GM21423 (cell line): ENCODE measurements around the gene PRELP.

Source experiments
- ATAC-seq: cut with Tn5 transposase; IDR thresholded peaks from one replicate; pipeline ENCODE4 v1.9.1; 2021; ENCODE audit warnings: mild to moderate bottlenecking, moderate library complexity; ENCODE audit not compliant: unreplicated experiment

PRELP gene

DNA sequence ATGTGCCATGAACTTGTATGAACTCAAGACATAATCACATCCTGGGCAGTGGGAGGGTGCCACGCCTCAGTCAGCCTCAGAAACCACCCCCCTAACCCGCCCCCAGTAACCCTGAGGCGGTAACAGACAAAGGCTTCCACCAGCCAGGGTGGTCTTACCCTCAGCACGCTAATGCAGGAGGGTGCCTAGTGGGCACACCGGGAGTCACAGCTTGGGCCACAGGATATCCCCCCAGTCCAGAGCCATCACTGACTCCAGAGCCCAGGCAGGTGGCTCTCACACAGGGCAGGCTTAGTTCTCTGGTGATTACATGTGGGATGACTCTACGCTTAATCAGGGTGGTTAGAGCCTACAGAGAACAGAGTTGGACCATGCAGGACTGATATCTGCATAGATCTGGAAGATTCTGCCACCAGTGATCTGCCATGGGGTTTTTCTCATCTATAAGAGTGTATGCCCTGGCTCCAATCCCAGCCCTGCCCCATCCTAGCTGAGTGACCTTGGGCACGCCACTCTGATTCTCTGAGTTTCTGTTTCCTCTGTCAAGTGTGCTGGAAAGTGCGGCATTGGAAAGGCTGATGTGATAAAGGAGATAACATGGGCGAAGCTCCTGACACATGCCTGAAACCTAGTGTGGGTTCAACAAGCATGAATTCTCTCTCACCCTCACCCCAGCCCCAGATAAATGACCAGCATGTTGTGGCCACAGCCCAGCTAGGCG is 45.6 kb downstream of the PRELP start:
- no peak for ATAC-seq

DNA sequence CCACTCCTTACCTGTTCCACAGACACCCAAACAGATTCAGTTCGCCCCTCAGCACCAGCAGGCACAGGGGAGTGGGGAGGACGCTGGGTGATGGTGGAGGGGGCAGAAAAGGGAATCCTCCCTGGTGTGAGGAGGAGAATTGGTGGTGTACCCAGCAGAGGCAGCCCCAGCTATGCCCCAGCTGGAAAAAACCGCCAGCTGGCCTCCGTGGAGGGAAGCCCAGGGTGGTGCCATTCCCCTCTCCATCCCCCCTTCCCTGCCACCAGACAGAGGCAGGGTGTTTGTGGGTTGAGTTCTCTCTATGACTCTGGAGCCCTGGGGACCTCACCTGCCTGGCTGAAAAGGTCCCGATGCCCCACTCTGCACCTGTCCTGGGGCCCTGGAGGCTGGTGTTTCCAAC is 46.2 kb downstream of the PRELP start:
- no peak for ATAC-seq

DNA sequence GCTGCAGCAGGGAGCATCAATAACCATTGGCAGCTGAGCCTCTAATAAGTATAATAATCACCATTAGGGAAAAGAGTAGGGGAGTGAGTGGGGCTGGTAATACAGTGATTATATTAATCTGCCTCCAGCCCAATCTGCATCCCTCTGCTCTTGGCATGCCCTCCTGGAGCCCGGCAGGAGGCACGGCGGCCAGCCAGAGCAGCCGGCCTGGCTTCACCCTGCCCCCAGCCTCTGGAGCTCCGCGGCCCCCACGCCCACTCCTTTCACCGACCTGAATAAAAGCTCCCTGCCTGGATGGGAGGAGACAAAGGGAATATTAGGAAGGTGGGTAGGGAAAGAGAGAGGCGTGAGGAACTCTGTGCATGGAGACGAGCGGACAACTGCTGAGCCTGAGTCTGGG is 46.6 kb downstream of the PRELP start:
- no peak for ATAC-seq

DNA sequence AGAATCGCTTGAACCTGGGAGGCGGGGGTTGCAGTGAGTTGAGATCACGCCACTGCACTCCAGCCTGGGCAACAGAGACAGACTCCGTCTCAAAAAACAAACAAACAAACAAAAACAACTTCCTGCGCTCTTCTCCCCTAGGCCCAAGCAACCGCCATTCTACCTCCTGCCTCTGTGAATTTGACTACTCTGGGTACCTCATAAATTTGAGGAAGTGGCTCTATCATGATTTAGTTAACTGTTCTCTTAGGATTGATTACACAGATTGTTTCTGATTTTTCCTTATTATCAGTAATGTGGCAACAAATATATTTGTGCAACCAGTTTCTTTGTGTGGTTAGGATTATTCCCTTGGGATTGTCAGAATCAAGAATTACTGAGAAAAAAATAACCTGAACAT is 48.1 kb downstream of the PRELP start:
- no peak for ATAC-seq

GRCh38 chr1:203524152-203524551 is 48.5 kb downstream of the PRELP start:
- no peak for ATAC-seq

- ATAC-seq, result no peak
These were observed 49.2 kb downstream of the PRELP start for GRCh38 chr1:203524824-203525223.

- no peak for ATAC-seq
These were observed 50.1 kb downstream of the PRELP start for GRCh38 chr1:203525685-203526084.

- ATAC-seq, result no peak
These were observed 50.5 kb downstream of the PRELP start for GRCh38 chr1:203526130-203526529.

GRCh38 chr1:203526572-203526971 is 51.0 kb downstream of the PRELP start:
- ATAC-seq, result no peak

- no peak for ATAC-seq
These were observed 51.4 kb downstream of the PRELP start for GRCh38 chr1:203527013-203527412.

DNA sequence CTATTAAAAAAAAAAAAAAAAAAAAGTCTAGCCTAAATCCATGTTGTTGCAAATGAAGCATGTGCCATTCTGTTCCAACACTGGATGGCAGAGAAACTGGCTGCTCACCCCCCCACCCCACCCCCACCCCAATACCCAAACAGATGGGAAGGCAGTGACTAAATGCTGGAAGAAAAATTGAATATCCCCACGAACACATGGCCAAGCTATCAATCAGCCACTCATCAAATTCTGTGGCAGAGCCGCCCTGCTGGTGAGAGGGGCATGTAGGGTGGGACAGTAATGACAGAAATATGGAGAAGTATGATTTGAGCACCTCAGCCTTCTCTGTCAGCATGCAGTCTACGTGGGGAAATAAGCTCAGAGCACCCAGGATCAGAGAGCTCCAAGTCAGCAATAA is 52.5 kb downstream of the PRELP start:
- no peak for ATAC-seq

DNA sequence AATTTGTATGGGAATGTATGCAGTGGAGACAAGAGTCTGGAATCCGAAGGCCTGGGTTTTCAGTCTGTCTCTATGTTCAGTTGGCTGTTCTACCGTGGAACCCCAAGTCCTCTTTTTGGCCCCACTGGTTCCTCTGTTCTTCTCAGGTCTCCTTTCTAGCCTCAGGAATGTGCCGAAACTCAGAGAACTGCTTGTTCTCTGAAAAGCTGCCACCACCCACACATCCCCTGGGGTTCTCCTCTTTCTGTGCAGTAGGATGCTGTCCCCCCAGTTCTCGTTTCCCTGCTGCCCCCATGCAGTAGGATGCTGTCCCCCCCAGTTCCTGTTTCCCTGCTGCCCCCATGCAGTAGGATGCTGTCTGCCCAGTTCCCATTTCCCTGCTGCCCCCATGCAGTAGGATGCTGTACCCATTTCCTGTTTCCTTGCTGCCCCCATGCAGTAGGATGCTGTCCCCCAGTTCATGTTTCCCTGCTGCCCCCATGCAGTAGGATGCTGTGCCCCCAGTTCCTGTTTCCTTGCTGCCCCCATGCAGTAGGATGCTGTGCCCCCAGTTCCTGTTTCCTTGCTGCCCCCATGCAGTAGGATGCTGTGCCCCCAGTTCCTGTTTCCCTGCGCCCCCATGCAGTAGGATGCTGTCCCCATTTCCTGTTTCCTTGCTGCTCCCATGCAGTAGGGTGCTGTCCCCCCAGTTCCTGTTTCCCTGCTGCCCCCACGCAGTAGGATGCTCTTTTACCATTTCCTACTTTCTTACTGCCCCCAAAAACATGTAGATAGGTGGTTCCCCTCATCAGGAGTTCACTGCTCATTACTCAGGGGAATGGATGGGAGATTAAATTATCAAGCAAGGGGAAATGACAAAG is 53.6 kb downstream of the PRELP start:
- ATAC-seq, result no peak

DNA sequence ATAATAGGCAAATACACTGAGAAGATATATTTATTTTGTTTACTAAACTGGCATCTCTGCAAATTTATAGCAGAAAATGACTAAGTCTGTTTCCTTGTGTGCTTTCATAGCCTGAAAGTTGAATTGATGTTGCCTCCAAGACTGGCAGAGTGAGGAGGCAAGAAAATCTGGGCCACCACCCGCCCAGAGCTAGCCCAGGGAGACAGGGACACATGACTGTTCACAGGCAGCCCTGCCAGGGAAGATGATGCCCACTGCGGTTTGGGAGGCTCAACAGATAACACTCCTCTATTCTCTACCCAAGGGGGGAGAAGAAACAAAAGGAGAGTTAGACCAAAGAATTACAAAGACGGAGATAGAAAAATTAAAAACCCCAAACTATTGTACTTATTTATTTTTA is 55.5 kb downstream of the PRELP start:
- no peak for ATAC-seq

DNA sequence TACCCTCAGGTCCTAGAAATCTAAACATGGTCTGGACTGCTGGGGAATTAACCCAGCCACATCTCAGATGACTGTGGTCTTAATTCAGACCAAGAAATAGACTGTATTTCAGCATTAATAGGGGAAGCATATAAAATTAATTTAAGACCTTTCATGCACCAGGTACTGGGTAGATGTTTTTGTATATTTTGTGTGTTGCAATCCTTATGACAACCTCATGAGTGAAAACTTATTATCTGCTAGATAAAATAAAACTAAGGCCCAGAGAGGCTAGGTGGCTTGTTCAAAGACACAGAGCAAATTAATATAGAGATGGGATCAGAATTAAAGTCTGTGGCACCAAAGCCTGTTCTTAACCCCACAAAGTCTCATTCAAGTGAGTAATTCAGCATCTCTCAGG is 58.4 kb downstream of the PRELP start:
- ATAC-seq, result no peak

- no peak for ATAC-seq
These were observed 58.9 kb downstream of the PRELP start for GRCh38 chr1:203534526-203534925.

- ATAC-seq, result no peak
These were observed 61.0 kb downstream of the PRELP start for GRCh38 chr1:203536575-203536974.

GRCh38 chr1:203536980-203537455 is 61.4 kb downstream of the PRELP start:
- no peak for ATAC-seq

DNA sequence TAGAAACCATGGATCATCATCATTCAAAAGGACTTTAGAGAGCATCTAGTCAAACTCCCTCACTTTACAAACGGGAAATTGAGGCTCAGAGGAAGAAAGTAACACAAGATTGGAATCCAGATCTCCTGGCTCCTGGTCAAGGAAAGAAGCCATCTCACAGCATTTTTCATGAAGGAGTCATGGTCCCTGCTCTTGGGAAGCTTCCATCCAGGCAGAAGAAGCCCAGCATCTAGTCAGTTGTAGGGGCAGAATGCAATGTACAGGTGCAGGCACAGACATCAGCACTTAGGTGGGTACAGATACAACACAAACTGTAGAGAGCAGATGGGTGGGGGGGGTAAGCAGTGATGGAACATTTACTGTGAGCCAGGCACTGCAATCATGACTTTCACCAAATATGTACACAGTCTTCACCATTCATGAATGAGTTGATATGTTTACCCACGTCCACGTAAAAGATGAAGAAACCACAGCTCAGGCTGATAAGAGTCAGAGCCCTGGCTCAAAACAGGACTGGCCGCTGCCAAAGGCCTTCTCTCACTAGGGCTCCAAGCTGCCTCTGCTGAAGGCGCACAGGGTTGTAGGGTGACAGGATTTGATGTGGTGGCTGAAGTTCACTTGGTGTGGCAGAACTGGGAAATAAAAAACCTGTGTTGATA is 62.3 kb downstream of the PRELP start:
- no peak for ATAC-seq

DNA sequence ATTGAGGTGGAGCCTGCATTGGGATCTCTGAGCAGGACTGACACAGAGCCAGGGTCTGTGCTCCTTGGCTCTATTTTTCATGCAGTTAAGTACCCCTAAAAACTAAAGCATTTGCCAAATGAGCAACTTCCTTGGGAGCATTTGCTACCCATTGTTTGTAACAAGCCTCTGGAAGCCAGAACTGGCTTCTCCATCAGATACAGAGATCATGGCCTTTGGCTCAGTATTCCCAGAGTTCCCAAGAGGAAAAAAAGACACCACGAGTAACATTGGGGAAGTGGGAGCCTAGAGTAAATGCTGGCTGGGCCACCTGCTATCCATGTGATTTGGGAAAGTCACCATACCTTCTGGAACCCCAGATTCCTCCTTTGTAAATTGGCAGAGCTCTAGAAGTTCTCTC is 63.1 kb downstream of the PRELP start:
- ATAC-seq, result no peak

DNA sequence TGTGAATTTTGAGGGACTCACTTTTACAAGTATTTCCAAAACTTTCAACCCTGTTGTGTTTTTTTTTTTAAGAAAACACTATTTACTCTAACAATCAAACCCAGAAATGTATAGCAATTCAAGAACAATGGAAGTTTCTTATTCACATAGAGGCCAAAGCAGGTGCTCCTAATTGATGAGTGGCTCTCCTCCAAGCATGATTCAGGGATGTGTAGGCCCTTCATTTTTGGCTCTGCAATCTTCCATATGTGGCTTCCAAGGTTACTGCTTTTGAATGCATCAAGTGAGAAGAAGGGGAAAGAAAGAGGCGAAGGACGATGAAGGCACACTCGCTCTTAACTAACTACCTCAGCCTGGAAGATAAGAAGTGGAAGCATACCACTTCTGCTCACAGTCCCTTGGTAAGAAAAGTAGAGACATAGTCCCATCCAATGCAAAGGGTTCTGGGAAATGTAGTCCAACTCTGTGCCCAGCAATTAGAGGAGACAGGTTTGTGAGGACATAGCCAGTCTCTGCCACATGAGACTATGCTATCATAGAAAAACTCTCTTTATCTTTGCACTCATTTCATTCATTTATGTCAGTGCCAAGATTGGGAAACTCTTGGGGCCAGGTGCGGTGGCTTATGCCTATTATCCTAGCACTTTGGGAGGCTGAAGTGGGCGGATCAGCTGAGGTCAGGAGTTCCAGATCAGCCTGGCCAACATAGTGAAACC is 64.4 kb downstream of the PRELP start:
- no peak for ATAC-seq
